H1 (cell line): ENCODE data around the gene ZMAT5. TPM values are rescaled to one million over a fixed set of nuclear protein-coding genes. Genes with fewer than 3 reads are reported as not detected.

Source experiments
- CTCF ChIA-PET: fragments of 300-600 bp; sonication (Branson Sonifier 250); formaldehyde crosslinking; loops from one replicate; lab custom pipeline; 2021; ENCODE audit not compliant: partially characterized antibody; lab: Charles Lee
- POLR2A ChIA-PET: fragments of 300-600 bp; sonication (Branson Sonifier 250); formaldehyde crosslinking; loops from one replicate; lab custom pipeline; 2021; ENCODE audit warnings: inconsistent platforms; ENCODE audit not compliant: partially characterized antibody; lab: Charles Lee
- DNase-seq, 2 experiments: peaks; one replicate each; pipeline versions ENCODE4 v3.0.0 to v3.0.0-alpha.2; 2010 to 2022; ENCODE audit warnings: low spot score in 2 of 2, low read depth in 1 of 2, mixed read lengths in 1 of 2
- FAIRE-seq: peaks from 2 replicates; lab custom pipeline; 2011; peaks lifted over from hg19 to GRCh38; lab: Jason Lieb, UNC
- H2AFZ ChIP-seq: 2 replicates; pipeline ENCODE4 v1.8.1; 2012; ENCODE audit warnings: low read length, inconsistent platforms
- H2AK5ac ChIP-seq: 2 replicates; pipeline ENCODE4 v1.6.1; 2013; ENCODE audit warnings: low read depth, low read length
- H2BK120ac ChIP-seq: replicated peaks from 2 replicates; pipeline ENCODE3; 2013; ENCODE audit warnings: low read depth, low read length, inconsistent platforms
- H2BK12ac ChIP-seq: 2 replicates; pipeline ENCODE4 v1.6.1; 2013; ENCODE audit warnings: low read depth, low read length
- H2BK15ac ChIP-seq: 2 replicates; pipeline ENCODE4 v1.6.1; 2013; ENCODE audit warnings: low read length
- H2BK20ac ChIP-seq: 2 replicates; pipeline ENCODE4 v1.6.1; 2013; ENCODE audit warnings: low read length
- H2BK5ac ChIP-seq: 2 replicates; pipeline ENCODE4 v1.6.1; 2013; ENCODE audit warnings: low read depth, low read length
- H3K14ac ChIP-seq: 2 replicates; pipeline ENCODE4 v1.6.1; 2013; ENCODE audit warnings: inconsistent platforms; ENCODE audit not compliant: insufficient read length
- H3K18ac ChIP-seq: 2 replicates; pipeline ENCODE4 v1.6.1; 2013; ENCODE audit warnings: low read length; ENCODE audit errors: extremely low read depth
- H3K23ac ChIP-seq: 2 replicates; pipeline ENCODE4 v1.6.1; 2013; ENCODE audit warnings: inconsistent platforms; ENCODE audit not compliant: insufficient read length
- H3K23me2 ChIP-seq: 2 replicates; pipeline ENCODE4 v1.6.1; 2013; ENCODE audit warnings: low read depth, low read length
- H3K27ac ChIP-seq: 2 replicates; pipeline ENCODE4 v1.6.1; 2011; ENCODE audit warnings: low read depth, low read length, inconsistent platforms
- H3K27me3 ChIP-seq, 4 experiments: replicated peaks in 1 of 4; 1 replicate in 1 of 4; 2 replicates in 3 of 4; pipeline versions ENCODE4 v1.6.1 to v1.8.1; 2011 to 2013; ENCODE audit warnings: low read length in 3 of 4, mild to moderate bottlenecking in 3 of 4, inconsistent platforms in 2 of 4, mixed read lengths in 2 of 4, moderate library complexity in 1 of 4; ENCODE audit not compliant: control insufficient read depth in 3 of 4, insufficient read depth in 3 of 4; ENCODE audit errors: extremely low read depth in 1 of 4
- H3K36me3 ChIP-seq, 4 experiments: 2 replicates each; pipeline versions ENCODE4 v1.6.1 to v1.8.1; 2011 to 2013; ENCODE audit warnings: mild to moderate bottlenecking in 4 of 4, low read length in 3 of 4, moderate library complexity in 2 of 4, control low read depth in 1 of 4, inconsistent platforms in 1 of 4; ENCODE audit not compliant: insufficient read depth in 4 of 4, control insufficient read depth in 2 of 4
- H3K4ac ChIP-seq: replicated peaks from 2 replicates; pipeline ENCODE3; 2013; ENCODE audit warnings: low read length, low read depth, mixed read lengths, inconsistent platforms; ENCODE audit not compliant: insufficient read length
- H3K4me1 ChIP-seq, 4 experiments: replicated peaks in 1 of 4; 1 replicate in 1 of 4; 2 replicates in 3 of 4; pipeline versions ENCODE4 v1.6.1 to v1.8.1; 2011 to 2013; ENCODE audit warnings: low read length in 3 of 4, inconsistent platforms in 2 of 4, mixed read lengths in 1 of 4; ENCODE audit not compliant: insufficient read depth in 4 of 4, control insufficient read depth in 3 of 4
- H3K4me2 ChIP-seq, 2 experiments: 2 replicates each; pipeline versions ENCODE4 v1.6.1 to v1.8.1; 2011 to 2013; ENCODE audit warnings: low read depth in 2 of 2, low read length in 2 of 2, control low read depth in 1 of 2, inconsistent platforms in 1 of 2, mild to moderate bottlenecking in 1 of 2; ENCODE audit not compliant: insufficient read depth in 1 of 2
- H3K4me3 ChIP-seq, 4 experiments: fragments of 200-600, 300-600 bp in 1 of 4; sonication (generic), shearing (Covaris generic), sonication (Bioruptor Twin) in 1 of 4; 2 replicates each; pipeline versions ENCODE4 v1.5.1 to v1.8.1; 2011 to 2016; ENCODE audit warnings: low read length in 4 of 4, low read depth in 3 of 4, control low read depth in 2 of 4, inconsistent platforms in 2 of 4, mild to moderate bottlenecking in 2 of 4, mixed read lengths in 1 of 4, moderate library complexity in 1 of 4; ENCODE audit not compliant: insufficient read depth in 2 of 4; ENCODE audit errors: extremely low read depth in 1 of 4
- H3K56ac ChIP-seq: replicated peaks from 2 replicates; pipeline ENCODE3; 2013; ENCODE audit warnings: low read depth, mild to moderate bottlenecking, mixed read lengths, low read length, inconsistent platforms; ENCODE audit not compliant: insufficient read length
- H3K79me1 ChIP-seq: 2 replicates; pipeline ENCODE4 v1.6.1; 2013; ENCODE audit warnings: low read depth, low read length, control low read depth
- H3K79me2 ChIP-seq, 2 experiments: 2 replicates each; pipeline versions ENCODE4 v1.6.1 to v1.8.1; 2012 to 2013; ENCODE audit warnings: low read length in 2 of 2, mild to moderate bottlenecking in 2 of 2, inconsistent platforms in 1 of 2; ENCODE audit not compliant: insufficient read depth in 2 of 2, control insufficient read depth in 1 of 2
- H3K9ac ChIP-seq, 4 experiments: replicated peaks in 1 of 4; 1 replicate in 1 of 4; 2 replicates in 3 of 4; pipeline versions ENCODE4 v1.6.1 to v1.8.1; 2011 to 2013; ENCODE audit warnings: low read depth in 3 of 4, low read length in 3 of 4, control low read depth in 2 of 4, mild to moderate bottlenecking in 2 of 4, moderate library complexity in 2 of 4, inconsistent platforms in 1 of 4; ENCODE audit errors: extremely low read depth in 1 of 4
- H3K9me3 ChIP-seq, 2 experiments: 2 replicates each; pipeline versions ENCODE4 v1.6.1 to v1.8.1; 2012 to 2013; ENCODE audit warnings: mild to moderate bottlenecking in 2 of 2, moderate library complexity in 2 of 2, control low read depth in 1 of 2, inconsistent platforms in 1 of 2, low read depth in 1 of 2, low read length in 1 of 2, mixed read lengths in 1 of 2; ENCODE audit not compliant: insufficient read depth in 2 of 2
- H4K20me1 ChIP-seq, 2 experiments: replicated peaks in 1 of 2; 2 replicates each; pipeline versions ENCODE3 to v1.8.1; 2011 to 2013; ENCODE audit warnings: inconsistent platforms in 2 of 2, low read length in 2 of 2, mild to moderate bottlenecking in 1 of 2; ENCODE audit not compliant: insufficient read depth in 2 of 2, control insufficient read depth in 1 of 2
- H4K5ac ChIP-seq: 2 replicates; pipeline ENCODE4 v1.6.1; 2013; ENCODE audit warnings: low read length, low read depth, mixed read lengths, inconsistent platforms; ENCODE audit not compliant: insufficient read length
- H4K8ac ChIP-seq: 2 replicates; pipeline ENCODE4 v1.8.0; 2013; ENCODE audit warnings: mild to moderate bottlenecking, moderate library complexity, low read length, inconsistent platforms; ENCODE audit not compliant: insufficient read depth; ENCODE audit errors: extremely low read depth
- H4K91ac ChIP-seq: replicated peaks from 2 replicates; pipeline ENCODE3; 2013; ENCODE audit warnings: low read length, mixed read lengths, inconsistent platforms; ENCODE audit not compliant: insufficient read length
- CBX5 ChIP-seq: fragments of 300-800, 300-1000 bp; sonication (generic); IDR thresholded peaks from 2 replicates; pipeline ENCODE4 v1.7.1; 2016; ENCODE audit warnings: antibody characterized with exemption, low read length, low read depth
- CREB1 ChIP-seq: IDR thresholded peaks from 2 replicates; pipeline ENCODE4 v1.6.1; 2012; ENCODE audit warnings: inconsistent platforms
- EP300 ChIP-seq, 2 experiments: IDR thresholded peaks; 1 replicate in 1 of 2; 2 replicates in 1 of 2; pipeline ENCODE4 v1.6.1; 2011 to 2012; ENCODE audit warnings: low read depth in 2 of 2, low read length in 2 of 2, mild to moderate bottlenecking in 2 of 2, borderline replicate concordance in 1 of 2, inconsistent platforms in 1 of 2, moderate library complexity in 1 of 2
- HDAC2 ChIP-seq, 2 experiments: fragments of 300-600 bp in 1 of 2; sonication (generic) in 1 of 2; IDR thresholded peaks; 2 replicates each; pipeline ENCODE4 v1.6.1; 2011 to 2012; ENCODE audit warnings: low read depth in 2 of 2, low read length in 2 of 2, mild to moderate bottlenecking in 2 of 2, moderate library complexity in 2 of 2, borderline replicate concordance in 1 of 2, inconsistent platforms in 1 of 2
- JUN ChIP-seq: IDR thresholded peaks from 2 replicates; pipeline ENCODE4 v1.6.1; 2011; ENCODE audit warnings: low read depth, mild to moderate bottlenecking, improper control_type of control experiment, low read length
- POU5F1 ChIP-seq: IDR thresholded peaks from 2 replicates; pipeline ENCODE4 v1.6.1; 2011; ENCODE audit warnings: low read depth, mild to moderate bottlenecking, low read length, moderate library complexity
- RXRA ChIP-seq: IDR thresholded peaks from 2 replicates; pipeline ENCODE4 v1.6.1; 2011; ENCODE audit warnings: low read depth, mild to moderate bottlenecking, low read length, moderate library complexity; ENCODE audit not compliant: insufficient read depth
- SUZ12 ChIP-seq: fragments of 200-600 bp; sonication (generic); IDR thresholded peaks from 2 replicates; pipeline ENCODE4 v1.6.1; 2012; ENCODE audit warnings: mild to moderate bottlenecking, inconsistent platforms, low read length, moderate library complexity, mixed read lengths
- TAF1 ChIP-seq: IDR thresholded peaks from 2 replicates; pipeline ENCODE4 v1.6.1; 2011; ENCODE audit warnings: mild to moderate bottlenecking, low read depth, low read length
- ZNF274 ChIP-seq: IDR thresholded peaks from 2 replicates; pipeline ENCODE4 v1.7.0; 2012; ENCODE audit warnings: low read length, borderline replicate concordance; ENCODE audit errors: extremely low read depth
- WGBS, 2 experiments: shearing (Covaris generic) in 1 of 2; methylation state at CpG; one replicate each; pipeline versions ENCODE4 v1.1.6 to v1.1.7; 2013 to 2015; ENCODE audit warnings: low lambda C conversion rate in 2 of 2, mixed read lengths in 2 of 2, inconsistent platforms in 1 of 2, low coverage in 1 of 2, missing lambda C conversion rate in 1 of 2; ENCODE audit not compliant: insufficient replicate concordance in 2 of 2, insufficient coverage in 1 of 2, insufficient read length in 1 of 2; ENCODE audit errors: extremely low coverage in 1 of 2, missing lambda C conversion rate in 1 of 2; 5-methylcytosine and 5-hydroxymethylcytosine counted together
- polyA plus RNA-seq, 7 experiments: library from polyadenylated mRNA; depleted of rRNA in 3 of 7; stranded (reverse) in 5 of 7; unstranded in 2 of 7; fragments of >200 nt in 5 of 7; fragments of 200-250 nt in 2 of 7; gene quantifications; 1 replicate in 5 of 7; 2 replicates in 1 of 7; 4 replicates in 1 of 7; pipeline versions ENCODE4 v1.2.1 to v1.2.3, GENCODE V29; 2011 to 2013; ENCODE audit warnings: missing spikeins in 2 of 7, mixed read lengths in 2 of 7
- total RNA-seq: library from RNA; stranded (reverse); fragmentation: NEBNext Ultra II Directional; extraction: Animal tissue kit (Norgen Biotek cat#: 25700); gene quantifications from 2 replicates; pipeline ENCODE4 v1.2.1, GENCODE V29; 2021

The ZMAT5 gene
- total and polyA plus RNA-seq, 2 of the 8 experiments (the other 6 are each of a cell fraction or from before 2014, with no cell fraction given) = 14.0 to 38.3 TPM

DNA sequence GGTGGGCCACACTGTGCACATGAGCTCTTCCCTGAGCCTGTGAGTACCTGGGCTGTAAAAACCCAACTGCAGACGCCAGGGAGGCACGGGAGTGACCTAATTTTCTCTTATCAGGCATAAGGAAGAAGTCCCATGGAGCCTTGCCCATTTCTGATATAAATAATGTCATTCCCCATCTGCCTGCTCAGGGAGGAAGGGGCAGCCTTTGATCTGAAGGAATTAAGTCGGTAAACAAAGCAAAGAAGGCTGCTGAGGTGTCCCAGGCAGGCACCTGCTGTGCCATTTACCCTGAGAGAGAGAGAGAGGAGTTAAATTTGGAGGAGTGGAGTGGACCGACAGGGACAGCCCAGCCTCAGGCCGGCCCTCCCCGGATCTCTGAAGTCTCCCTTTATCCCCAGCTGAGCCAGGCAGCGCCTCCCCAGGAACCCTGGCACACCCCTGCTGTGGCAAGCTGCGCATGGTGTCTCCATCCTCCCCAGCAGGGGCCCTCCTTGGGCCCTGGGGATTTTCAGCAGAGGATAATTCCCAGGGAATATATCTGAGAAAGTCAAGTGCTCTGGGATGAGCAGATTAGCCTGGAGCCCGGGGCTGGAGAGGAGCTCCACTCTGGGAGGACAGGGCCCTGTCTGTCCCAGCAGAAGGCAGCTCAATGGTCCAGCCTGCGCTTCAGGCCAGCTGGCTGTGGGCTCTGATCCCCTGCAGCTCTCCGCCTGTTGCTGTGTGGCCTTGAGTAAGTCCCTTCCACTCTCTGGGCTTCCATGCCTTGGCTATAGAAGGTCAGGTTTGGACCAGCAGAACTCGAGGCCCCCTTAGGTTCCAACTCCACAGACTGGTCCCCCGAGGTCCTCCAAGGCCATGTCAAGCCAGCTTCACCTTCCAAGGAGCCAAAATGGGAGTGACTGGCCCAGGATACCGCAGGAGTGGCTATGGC, 64.5 kb downstream of the ZMAT5 start:
- peaks cover 5% of the 10 kb centered on the region in 2 experiments for H4K20me1 ChIP-seq
- no peak overlapping the region for H2BK15ac ChIP-seq
- 33% methylated on average over 14 of the region's 14 CpGs; no CpG with 5 or more reads in 1 of the 2 experiments for WGBS, 2 experiments
- no peaks in the 10 kb centered on the region for H3K9me3 ChIP-seq
- no peak overlapping the region for H2BK120ac ChIP-seq
- H2AFZ ChIP-seq = no peak overlapping the region
- H2BK5ac ChIP-seq = no peak overlapping the region
- peak overlapping the region in 1 of 4 experiments; percentile 42; a peak in 2 of 8 replicates for H3K4me3 ChIP-seq
- no peak overlapping the region for H3K27ac ChIP-seq
- H2BK12ac ChIP-seq = peak overlapping the region; percentile 84; the same call in 1 of the 2 replicates
- H3K4me2 ChIP-seq = peak overlapping the region; percentile 58 to 65
- H3K56ac ChIP-seq = no peak overlapping the region
- H3K23ac ChIP-seq = no peak overlapping the region
- FAIRE-seq (no peak), DNase-seq (no peak)
- no peak overlapping the region for H4K5ac ChIP-seq
- H3K36me3 ChIP-seq = no peaks in the 10 kb centered on the region
- 0 out of 2 replicates have a peak overlapping the region, but pooled peaks have one; percentile 32 for H2BK20ac ChIP-seq
- H3K23me2 ChIP-seq = peaks cover 9% of the 10 kb centered on the region; the same call in 1 of the 2 replicates
- no peaks in the 10 kb centered on the region for H3K79me1 ChIP-seq
- no peak overlapping the region for H3K4ac ChIP-seq
- H3K79me2 ChIP-seq = no peaks in the 10 kb centered on the region
- H3K4me1 ChIP-seq = peaks cover 9 to 55% (median 47%) of the 10 kb centered on the region in 4 experiments
- peak overlapping the region; percentile 69 for H4K91ac ChIP-seq
- H3K18ac ChIP-seq = peak overlapping the region; percentile 87
- ChIA-PET POLR2A (interaction anchor here (0.7 to 4.3 kb wide), 7 partner anchors 10 to 64 kb away, joined by 3 to 13 read pairs (median 3); no protein-coding TSS in a partner anchor), CTCF (interaction anchor here (0.9 to 4.8 kb wide), 21 partner anchors 8 to 553 kb away, joined by 3 to 60 read pairs (median 4); no protein-coding TSS in a partner anchor)
- H4K8ac ChIP-seq = no peak overlapping the region
- H3K9ac ChIP-seq = no peak overlapping the region
- peaks cover 0 to 30% (median 12%) of the 10 kb centered on the region in 4 experiments; a peak in 3 of 7 replicates for H3K27me3 ChIP-seq
- no peak overlapping the region for H3K14ac ChIP-seq
- H2AK5ac ChIP-seq = 0 out of 2 replicates have a peak overlapping the region, but pooled peaks have one; percentile 39
- no peak for TF ChIP-seq POU5F1
- no peak for TF ChIP-seq CREB1
- no peak for TF ChIP-seq ZNF274
- no peak for TF ChIP-seq HDAC2 (IDR thresholded peaks at IDR 0.05; ENCODE audit: borderline replicate concordance in 1 of 2, low read depth in 2 of 2, low read length in 2 of 2)
- TF ChIP-seq TAF1 = no peak
- no peak for TF ChIP-seq JUN
- no peak for TF ChIP-seq RXRA
- TF ChIP-seq CBX5 = no peak
- no peak for TF ChIP-seq SUZ12
- TF ChIP-seq EP300 (IDR thresholded peaks at IDR 0.05; ENCODE audit: borderline replicate concordance in 1 of 2, low read depth in 2 of 2, low read length in 2 of 2) = no peak
